Vagina (tissue), 2 donors: ENCODE measurements around the gene PDLIM4. TPM values are rescaled to one million over a fixed set of nuclear protein-coding genes. Genes with fewer than 3 reads are reported as not detected.
A peak's percentile ranks its signal among the peaks of the same experiment; 100 is the strongest.

Experiments
- DNase-seq, 2 donors: peaks; one replicate each; pipeline ENCODE4 v3.0.0-alpha.2; 2017; ENCODE audit errors: extremely low spot score in 2 of 2
- H3K27ac ChIP-seq: fragments of 200-600 bp; sonication (generic); one replicate; pipeline ENCODE4 v1.5.1; 2019
- H3K27me3 ChIP-seq: fragments of 200-600 bp; sonication (generic); one replicate; pipeline ENCODE4 v1.5.1; 2019
- H3K36me3 ChIP-seq, 2 donors: fragments of 200-600 bp; sonication (generic); one replicate each; pipeline ENCODE4 v1.5.1; 2017 to 2019
- H3K4me1 ChIP-seq: fragments of 200-600 bp; sonication (generic); one replicate; pipeline ENCODE4 v1.5.1; 2019
- H3K4me3 ChIP-seq, 2 donors: fragments of 200-600 bp; sonication (generic); 1 replicate in 1 of 2; 2 replicates in 1 of 2; pipeline ENCODE4 v1.5.1; 2016 to 2019
- H3K9me3 ChIP-seq: fragments of 200-600 bp; sonication (generic); one replicate; pipeline ENCODE4 v1.5.1; 2019
- POLR2A ChIP-seq, 2 donors: fragments of 450-650 bp; IDR thresholded peaks; one replicate each; pipeline ENCODE4 v1.6.1; 2017; ENCODE audit warnings: antibody characterized with exemption in 2 of 2, mild to moderate bottlenecking in 2 of 2, moderate library complexity in 2 of 2
- POLR2AphosphoS5 ChIP-seq, 2 donors: sonication (generic); formaldehyde crosslinking; IDR thresholded peaks; one replicate each; pipeline ENCODE4 v1.9.0; 2017; ENCODE audit warnings: antibody characterized with exemption in 2 of 2, mild to moderate bottlenecking in 2 of 2, low read depth in 1 of 2; ENCODE audit not compliant: insufficient read depth in 1 of 2
- intact Hi-C: fragments of 100-400 bp; cut with DNase I; formaldehyde crosslinking; loops from one replicate; pipeline ENCODE4 v1.15.1; 2023
- total RNA-seq: library from RNA; depleted of rRNA; stranded (reverse); fragments of >200 nt; gene quantifications from one replicate; pipeline ENCODE4 v1.2.3, GENCODE V29; 2016
- TF ChIP-seq, protein P1 (sequence below), 3 experiments: fragments of 450-650 bp in 2 of 3; fragments of 200-600 bp in 1 of 3; sonication (generic) in 1 of 3; IDR thresholded peaks; one replicate each; pipeline ENCODE4 v1.5.1; 2017 to 2019; ENCODE audit warnings: antibody characterized with exemption in 3 of 3, mild to moderate bottlenecking in 2 of 3, moderate library complexity in 2 of 3

The PDLIM4 gene
- 76.4 TPM for total RNA-seq

DNA sequence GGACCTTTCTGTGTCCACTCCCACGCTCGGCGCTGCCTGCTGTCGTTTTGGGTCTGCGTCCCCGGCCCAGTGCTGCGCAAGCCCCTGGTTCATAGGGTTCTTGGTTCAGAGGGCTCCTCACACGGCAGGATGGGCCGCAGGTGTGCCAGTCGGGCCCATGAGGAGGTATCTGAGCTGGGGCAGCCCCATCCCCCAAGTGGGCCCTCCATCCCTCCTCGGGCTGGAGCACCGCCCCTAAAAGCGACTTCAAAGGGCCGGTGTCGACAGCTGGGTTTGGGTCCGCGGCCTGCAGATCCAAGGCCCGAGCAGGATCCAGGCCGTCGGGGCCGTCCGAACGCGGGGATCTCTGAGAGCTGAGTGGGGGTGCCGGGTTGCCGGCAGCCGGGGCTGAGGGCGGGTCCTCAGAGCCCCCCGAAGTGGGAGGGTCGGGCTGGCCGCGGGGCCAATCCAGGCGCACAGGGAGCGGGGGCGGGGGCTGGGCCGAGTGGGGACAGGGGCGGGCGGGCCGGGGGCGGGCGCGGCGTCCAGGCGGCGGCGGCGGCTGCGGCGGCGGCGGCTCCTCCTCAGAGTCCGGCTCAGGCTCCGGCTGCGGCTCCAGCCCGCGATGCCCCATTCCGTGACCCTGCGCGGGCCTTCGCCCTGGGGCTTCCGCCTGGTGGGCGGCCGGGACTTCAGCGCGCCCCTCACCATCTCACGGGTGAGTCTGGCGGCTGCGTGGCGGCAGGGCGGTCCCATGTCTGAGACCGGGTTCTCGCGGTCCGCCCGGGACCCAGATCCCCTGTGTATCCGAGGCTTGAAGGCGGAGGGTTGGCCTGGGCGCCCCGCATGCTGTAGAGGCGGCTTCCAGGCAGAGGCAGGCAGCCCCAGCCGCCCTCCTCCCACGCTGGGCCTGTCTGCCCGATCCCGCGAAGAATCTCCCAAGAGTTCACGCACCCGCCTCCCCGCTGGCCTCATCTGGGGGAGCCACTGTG is at the start of gene PDLIM4:
TSS of gene PDLIM4 (plus strand) at position 566 of the 971 bp plus-strand sequence. CDS start at position 605, 39 bp downstream.
- Histone ChIP-seq H3K27ac (peak within 1 kb of the TSS; percentile 99), H3K36me3 (peaks cover 0 to 2% of the 10 kb centered on the region in 2 donors), H3K4me3 (peak within 1 kb of the TSS; percentile 80 to 81), H3K27me3 (no peaks in the 10 kb centered on the region), H3K4me1 (peaks cover 82% of the 10 kb centered on the region), H3K9me3 (no peaks in the 10 kb centered on the region)
- TF ChIP-seq, protein P1, sequence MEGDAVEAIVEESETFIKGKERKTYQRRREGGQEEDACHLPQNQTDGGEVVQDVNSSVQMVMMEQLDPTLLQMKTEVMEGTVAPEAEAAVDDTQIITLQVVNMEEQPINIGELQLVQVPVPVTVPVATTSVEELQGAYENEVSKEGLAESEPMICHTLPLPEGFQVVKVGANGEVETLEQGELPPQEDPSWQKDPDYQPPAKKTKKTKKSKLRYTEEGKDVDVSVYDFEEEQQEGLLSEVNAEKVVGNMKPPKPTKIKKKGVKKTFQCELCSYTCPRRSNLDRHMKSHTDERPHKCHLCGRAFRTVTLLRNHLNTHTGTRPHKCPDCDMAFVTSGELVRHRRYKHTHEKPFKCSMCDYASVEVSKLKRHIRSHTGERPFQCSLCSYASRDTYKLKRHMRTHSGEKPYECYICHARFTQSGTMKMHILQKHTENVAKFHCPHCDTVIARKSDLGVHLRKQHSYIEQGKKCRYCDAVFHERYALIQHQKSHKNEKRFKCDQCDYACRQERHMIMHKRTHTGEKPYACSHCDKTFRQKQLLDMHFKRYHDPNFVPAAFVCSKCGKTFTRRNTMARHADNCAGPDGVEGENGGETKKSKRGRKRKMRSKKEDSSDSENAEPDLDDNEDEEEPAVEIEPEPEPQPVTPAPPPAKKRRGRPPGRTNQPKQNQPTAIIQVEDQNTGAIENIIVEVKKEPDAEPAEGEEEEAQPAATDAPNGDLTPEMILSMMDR (IDR thresholded peaks at IDR 0.05) = no peak
- TF ChIP-seq POLR2A (IDR thresholded peaks at IDR 0.05) = peak in 1 of 2 donors; percentile 57
- TF ChIP-seq POLR2AphosphoS5 (IDR thresholded peaks at IDR 0.05; ENCODE audit: insufficient read depth in 1 of 2, low read depth in 1 of 2) = peak in 1 of 2 donors; percentile 78
- intact Hi-C loops = loop anchor here (10.0 kb wide), 1 partner anchor 117 kb away; no protein-coding TSS in a partner anchor
- peak in 1 of 2 donors; percentile 87 for DNase-seq

DNA sequence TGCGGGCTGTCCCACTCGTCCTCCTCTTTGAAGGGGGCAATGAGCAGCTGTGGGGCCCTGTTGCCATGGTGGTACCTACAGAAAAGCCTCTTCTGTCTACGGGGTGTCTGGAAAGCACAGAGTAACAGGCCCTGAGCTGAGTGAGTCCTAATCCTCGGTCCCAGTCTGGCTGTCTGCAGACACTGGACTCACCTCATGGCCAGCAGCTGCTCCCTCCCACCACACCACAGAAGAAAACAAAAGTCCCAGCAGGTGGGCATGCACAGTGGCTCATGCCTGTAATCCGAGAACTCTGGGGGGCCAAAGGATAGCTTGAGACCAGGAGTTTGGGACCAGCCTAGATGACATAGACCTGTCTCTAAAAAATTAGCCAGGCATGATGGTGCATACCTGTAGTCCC is 49.7 kb upstream of the PDLIM4 start:
- peak; percentile 62 to 93 for DNase-seq
- Histone ChIP-seq H3K36me3 (peaks cover 0 to 49% of the 10 kb centered on the region in 2 donors), H3K27me3 (no peaks in the 10 kb centered on the region), H3K4me3 (no peak overlapping the region), H3K9me3 (no peaks in the 10 kb centered on the region), H3K4me1 (peaks cover 13% of the 10 kb centered on the region), H3K27ac (no peak overlapping the region)
- intact Hi-C loops = no loop called here
- TF ChIP-seq POLR2A (IDR thresholded peaks at IDR 0.05) = no peak
- no peak for TF ChIP-seq POLR2AphosphoS5 (IDR thresholded peaks at IDR 0.05; ENCODE audit: insufficient read depth in 1 of 2, low read depth in 1 of 2)
- TF ChIP-seq, protein P1 (IDR thresholded peaks at IDR 0.05) = no peak

DNA sequence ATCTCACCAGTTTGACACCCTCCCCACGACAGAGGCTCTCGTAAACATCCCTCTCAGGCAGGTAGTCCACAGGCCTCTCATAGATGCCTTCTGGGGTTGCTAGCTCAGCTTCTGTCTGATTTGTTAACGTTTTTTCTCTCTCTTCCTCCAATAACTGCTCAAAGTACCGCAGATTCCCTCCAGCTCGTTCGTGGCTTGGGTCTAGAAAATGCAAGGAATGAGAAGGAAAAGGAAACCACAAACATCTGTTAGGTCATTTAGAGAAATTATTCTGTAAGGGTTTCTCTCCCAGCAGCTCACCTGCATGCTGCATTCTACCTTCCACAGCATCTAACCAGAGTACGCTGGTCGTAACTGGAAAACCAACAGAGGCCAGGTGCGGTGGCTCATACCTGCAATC is 48.4 kb upstream of the PDLIM4 start:
- Histone ChIP-seq H3K9me3 (no peaks in the 10 kb centered on the region), H3K4me3 (no peak overlapping the region), H3K27ac (no peak overlapping the region), H3K27me3 (no peaks in the 10 kb centered on the region), H3K4me1 (peaks cover 16% of the 10 kb centered on the region), H3K36me3 (peaks cover 0 to 46% of the 10 kb centered on the region in 2 donors)
- peak; percentile 31 to 37 for DNase-seq
- TF ChIP-seq, protein P1 (IDR thresholded peaks at IDR 0.05) = no peak
- TF ChIP-seq POLR2A (IDR thresholded peaks at IDR 0.05) (no peak), POLR2AphosphoS5 (IDR thresholded peaks at IDR 0.05; ENCODE audit: insufficient read depth in 1 of 2, low read depth in 1 of 2) (no peak)
- intact Hi-C loops = no loop called here

GRCh38 chr5:132209901-132210545 is 47.5 kb upstream of the PDLIM4 start:
- H3K27me3 ChIP-seq = no peaks in the 10 kb centered on the region
- peak; percentile 70 to 77 for DNase-seq
- no peak overlapping the region for H3K4me3 ChIP-seq
- H3K9me3 ChIP-seq = no peaks in the 10 kb centered on the region
- peaks cover 21% of the 10 kb centered on the region for H3K4me1 ChIP-seq
- no peak overlapping the region for H3K27ac ChIP-seq
- TF ChIP-seq POLR2A (IDR thresholded peaks at IDR 0.05) = no peak
- TF ChIP-seq, protein P1 (IDR thresholded peaks at IDR 0.05) = no peak
- TF ChIP-seq POLR2AphosphoS5 (IDR thresholded peaks at IDR 0.05; ENCODE audit: insufficient read depth in 1 of 2, low read depth in 1 of 2) = no peak
- peaks cover 0 to 46% of the 10 kb centered on the region in 2 donors for H3K36me3 ChIP-seq
- intact Hi-C loops = no loop called here
